ENCODE results near the gene FGGY. TPM values are rescaled to one million over a fixed set of nuclear protein-coding genes. Genes with fewer than 3 reads are reported as not detected.

The FGGY gene
- total RNA-seq, 1 donor from 2014 or later = 12.6 TPM

DNA sequence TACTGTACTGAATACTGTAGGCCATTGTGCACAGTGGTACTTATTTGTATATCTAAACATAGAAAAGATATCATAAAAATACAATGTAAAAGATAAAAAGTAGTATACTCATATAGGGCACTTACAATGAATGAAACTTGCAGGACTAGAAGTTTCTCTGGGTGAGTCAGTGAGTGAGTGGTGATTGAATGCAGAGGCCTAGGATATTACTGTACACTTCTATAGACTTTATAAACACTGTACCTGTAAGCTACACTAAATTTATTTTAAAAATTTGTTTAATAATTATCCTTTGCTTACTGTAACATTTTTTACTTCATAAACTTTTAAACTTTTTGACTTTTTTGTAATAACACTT lies 82.5 kb downstream of the FGGY start:
- peaks cover 11% of the 10 kb centered on the region for H3K4me1 Mint-ChIP-seq (ENCODE audit: unreplicated experiment)
- no peak overlapping the region for H3K4me3 Mint-ChIP-seq
- H3K27me3 Mint-ChIP-seq = no peaks in the 10 kb centered on the region
- no peak for DNase-seq (ENCODE audit: extremely low spot score, unreplicated experiment)
- peaks cover 17% of the 10 kb centered on the region for H3K9me3 Mint-ChIP-seq
- H3K27ac Mint-ChIP-seq = no peak overlapping the region
- H3K36me3 Mint-ChIP-seq = peaks cover 16% of the 10 kb centered on the region
- TF ChIP-seq CTCF (conservative IDR thresholded peaks at IDR 0.05) = no peak

- TF ChIP-seq CTCF (conservative IDR thresholded peaks at IDR 0.05) = no peak
- no peak overlapping the region for H3K27ac Mint-ChIP-seq
Observed at GRCh38 chr1:59383963-59384362, 87.1 kb downstream of the FGGY start.

GRCh38 chr1:59384443-59384842 lies 87.5 kb downstream of the FGGY start:
- DNase-seq (ENCODE audit: extremely low spot score, unreplicated experiment) = no peak
- TF ChIP-seq CTCF (conservative IDR thresholded peaks at IDR 0.05) = no peak
- Mint-ChIP-seq H3K4me3 (no peak overlapping the region), H3K27ac (no peak overlapping the region), H3K27me3 (no peaks in the 10 kb centered on the region), H3K36me3 (peaks cover 6% of the 10 kb centered on the region), H3K4me1 (ENCODE audit: unreplicated experiment) (peaks cover 10% of the 10 kb centered on the region), H3K9me3 (peaks cover 7% of the 10 kb centered on the region)

More at GRCh38 chr1:59383963-59384362, 87.1 kb downstream of the FGGY start:
- Mint-ChIP-seq H3K4me3 (peak overlapping the region; percentile 24), H3K36me3 (peaks cover 7% of the 10 kb centered on the region), H3K9me3 (peaks cover 5% of the 10 kb centered on the region), H3K27me3 (no peaks in the 10 kb centered on the region), H3K4me1 (ENCODE audit: unreplicated experiment) (peaks cover 8% of the 10 kb centered on the region)
- DNase-seq (ENCODE audit: extremely low spot score, unreplicated experiment) = no peak

GRCh38 chr1:59388191-59388590 lies 91.3 kb downstream of the FGGY start:
- Mint-ChIP-seq H3K9me3 (peaks cover 9% of the 10 kb centered on the region), H3K36me3 (peaks cover 6% of the 10 kb centered on the region), H3K27ac (no peak overlapping the region), H3K27me3 (no peaks in the 10 kb centered on the region), H3K4me1 (ENCODE audit: unreplicated experiment) (peaks cover 25% of the 10 kb centered on the region), H3K4me3 (no peak overlapping the region)
- TF ChIP-seq CTCF (conservative IDR thresholded peaks at IDR 0.05) = no peak
- DNase-seq (ENCODE audit: extremely low spot score, unreplicated experiment) = no peak

DNA sequence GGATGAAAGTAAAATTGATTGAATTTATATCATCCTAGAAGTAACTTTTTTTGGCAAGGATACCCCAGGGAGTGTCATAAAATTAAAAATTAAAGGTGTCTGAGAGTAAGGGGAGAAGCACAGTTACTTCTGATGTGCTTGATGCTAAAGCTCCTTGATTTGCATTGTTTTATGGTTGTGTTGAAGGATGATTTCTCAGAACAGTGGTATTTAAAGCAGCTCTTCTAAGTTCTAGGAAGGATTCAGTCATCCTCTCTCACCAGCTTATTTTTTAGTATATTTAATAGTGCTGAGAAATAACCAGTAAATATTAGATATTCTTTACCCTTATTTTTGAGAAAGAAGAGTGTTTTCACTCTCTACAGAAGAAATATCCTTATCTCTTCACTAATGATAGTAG lies 93.0 kb downstream of the FGGY start:
- Mint-ChIP-seq H3K36me3 (peaks cover 3% of the 10 kb centered on the region), H3K27me3 (no peaks in the 10 kb centered on the region), H3K4me1 (ENCODE audit: unreplicated experiment) (peaks cover 35% of the 10 kb centered on the region), H3K4me3 (no peak overlapping the region), H3K27ac (no peak overlapping the region), H3K9me3 (peaks cover 9% of the 10 kb centered on the region)
- TF ChIP-seq CTCF (conservative IDR thresholded peaks at IDR 0.05) = no peak
- no peak for DNase-seq (ENCODE audit: extremely low spot score, unreplicated experiment)

- peaks cover 3% of the 10 kb centered on the region for H3K36me3 Mint-ChIP-seq
- H3K27me3 Mint-ChIP-seq = no peaks in the 10 kb centered on the region
- no peak for TF ChIP-seq CTCF (conservative IDR thresholded peaks at IDR 0.05)
- no peak overlapping the region for H3K27ac Mint-ChIP-seq
- peaks cover 9% of the 10 kb centered on the region for H3K9me3 Mint-ChIP-seq
- H3K4me3 Mint-ChIP-seq = no peak overlapping the region
- no peak for DNase-seq (ENCODE audit: extremely low spot score, unreplicated experiment)
- peaks cover 36% of the 10 kb centered on the region for H3K4me1 Mint-ChIP-seq (ENCODE audit: unreplicated experiment)
Observed at GRCh38 chr1:59390307-59390706, 93.4 kb downstream of the FGGY start.

Measured in type B pancreatic cell (in vitro differentiated cells).